Stimulated activated CD4-positive, alpha-beta T cell treated with anti-CD3 and anti-CD28 coated beads, Interleukin-2, amount 100 ng/mL, for 4 hours (primary cell): Measurements from ENCODE around the gene DCDC1.

ENCODE experiments used
- DNase-seq: peaks from one replicate; pipeline ENCODE4 v3.0.0-alpha.2; 2020; ENCODE audit warnings: low read depth

Gene DCDC1

GRCh38 chr11:30852645-30853044 is 516.9 kb downstream of the DCDC1 start:
- DNase-seq: no peak

- DNase-seq: no peak
Observed at GRCh38 chr11:30852091-30852490, 517.4 kb downstream of the DCDC1 start.

- DNase-seq: no peak
Observed at GRCh38 chr11:30837252-30837651, 532.3 kb downstream of the DCDC1 start.

GRCh38 chr11:30832831-30833230 is 536.7 kb downstream of the DCDC1 start:
- DNase-seq: no peak

- DNase-seq: no peak
Observed at GRCh38 chr11:30830681-30831080, 538.9 kb downstream of the DCDC1 start.

- DNase-seq: no peak
Observed at GRCh38 chr11:30826911-30827310, 542.6 kb downstream of the DCDC1 start.

GRCh38 chr11:30825723-30826122 is 543.8 kb downstream of the DCDC1 start:
- DNase-seq: no peak

GRCh38 chr11:30823119-30823518 is 546.4 kb downstream of the DCDC1 start:
- no peak for DNase-seq

GRCh38 chr11:30821438-30821965 is 548.0 kb downstream of the DCDC1 start:
- no peak for DNase-seq

GRCh38 chr11:30818721-30819120 is 550.8 kb downstream of the DCDC1 start:
- DNase-seq: no peak

GRCh38 chr11:30816959-30817880 is 552.3 kb downstream of the DCDC1 start:
- no peak for DNase-seq

- no peak for DNase-seq
Observed at GRCh38 chr11:30815619-30816018, 553.9 kb downstream of the DCDC1 start.

GRCh38 chr11:30814737-30815136 is 554.8 kb downstream of the DCDC1 start:
- no peak for DNase-seq
